Esophagus muscularis mucosa (tissue), 3 donors: ENCODE data around the gene MGLL.

Experiments used
- POLR2A ChIP-seq: fragments of 450-650 bp; IDR thresholded peaks from one replicate; pipeline ENCODE4 v1.6.1; 2017; ENCODE audit warnings: antibody characterized with exemption, moderate library complexity, mild to moderate bottlenecking, low read depth
- POLR2AphosphoS5 ChIP-seq, 2 donors: sonication (generic); formaldehyde crosslinking; IDR thresholded peaks; one replicate each; pipeline ENCODE4 v1.6.1; 2017; ENCODE audit warnings: antibody characterized with exemption in 2 of 2
- TF ChIP-seq, protein P1 (sequence below), 3 experiments: fragments of 200-600 bp in 2 of 3; fragments of 450-650 bp in 1 of 3; sonication (generic) in 2 of 3; IDR thresholded peaks; one replicate each; pipeline ENCODE4 v1.5.1; 2017 to 2019; ENCODE audit warnings: antibody characterized with exemption in 3 of 3, mild to moderate bottlenecking in 2 of 3, moderate library complexity in 1 of 3

- TF ChIP-seq, protein P1, sequence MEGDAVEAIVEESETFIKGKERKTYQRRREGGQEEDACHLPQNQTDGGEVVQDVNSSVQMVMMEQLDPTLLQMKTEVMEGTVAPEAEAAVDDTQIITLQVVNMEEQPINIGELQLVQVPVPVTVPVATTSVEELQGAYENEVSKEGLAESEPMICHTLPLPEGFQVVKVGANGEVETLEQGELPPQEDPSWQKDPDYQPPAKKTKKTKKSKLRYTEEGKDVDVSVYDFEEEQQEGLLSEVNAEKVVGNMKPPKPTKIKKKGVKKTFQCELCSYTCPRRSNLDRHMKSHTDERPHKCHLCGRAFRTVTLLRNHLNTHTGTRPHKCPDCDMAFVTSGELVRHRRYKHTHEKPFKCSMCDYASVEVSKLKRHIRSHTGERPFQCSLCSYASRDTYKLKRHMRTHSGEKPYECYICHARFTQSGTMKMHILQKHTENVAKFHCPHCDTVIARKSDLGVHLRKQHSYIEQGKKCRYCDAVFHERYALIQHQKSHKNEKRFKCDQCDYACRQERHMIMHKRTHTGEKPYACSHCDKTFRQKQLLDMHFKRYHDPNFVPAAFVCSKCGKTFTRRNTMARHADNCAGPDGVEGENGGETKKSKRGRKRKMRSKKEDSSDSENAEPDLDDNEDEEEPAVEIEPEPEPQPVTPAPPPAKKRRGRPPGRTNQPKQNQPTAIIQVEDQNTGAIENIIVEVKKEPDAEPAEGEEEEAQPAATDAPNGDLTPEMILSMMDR (IDR thresholded peaks at IDR 0.05) = no peak
- TF ChIP-seq POLR2A (no peak), POLR2AphosphoS5 (IDR thresholded peaks at IDR 0.05) (no peak)
These were observed 10.6 kb downstream of the MGLL start for GRCh38 chr3:127811717-127812116.
